Erythroblast (primary cell): ENCODE measurements around the gene FSTL4.

ENCODE experiments used
- GATA1 ChIP-seq: IDR thresholded peaks from 2 replicates; pipeline ENCODE4 v1.6.1; 2011; ENCODE audit warnings: low read depth, mild to moderate bottlenecking, control low read depth, low read length, moderate library complexity
- POLR2A ChIP-seq: IDR thresholded peaks from 2 replicates; pipeline ENCODE4 v1.6.1; 2011; ENCODE audit warnings: mild to moderate bottlenecking, low read length

DNA sequence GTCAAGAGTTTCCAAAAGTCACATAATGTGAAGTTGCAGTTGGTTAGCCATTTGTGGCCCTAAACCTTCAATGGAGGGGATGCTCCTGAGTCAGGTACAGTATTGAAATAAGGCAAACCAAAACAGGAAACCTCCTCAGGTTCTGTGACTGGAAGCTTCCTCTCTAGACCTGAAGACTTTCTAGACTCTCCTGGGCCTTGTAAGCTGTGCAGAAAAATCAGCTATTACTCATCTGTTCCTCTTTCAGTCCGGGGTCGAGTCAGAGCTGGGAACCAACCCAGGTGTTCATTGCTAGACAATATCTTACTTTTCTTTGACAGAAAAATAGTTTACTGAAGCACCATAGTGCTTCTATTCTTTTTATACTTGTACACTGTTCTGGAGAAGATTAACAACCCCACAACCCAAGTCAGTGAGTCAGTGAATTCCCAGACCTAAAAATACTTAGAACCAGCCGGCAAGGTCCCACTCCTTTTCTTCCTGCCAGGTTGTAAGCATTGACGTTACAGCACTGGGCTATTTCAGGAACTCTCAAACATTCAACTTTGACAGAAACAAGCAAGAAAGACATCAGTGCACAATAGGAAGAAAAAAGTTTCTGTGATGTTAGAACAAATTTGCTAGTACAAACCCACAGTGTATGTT, 47.3 kb downstream of the FSTL4 start:
- no peak for TF ChIP-seq POLR2A
- TF ChIP-seq GATA1, result no peak
